ENCODE results near the gene PRG3.

GRCh38 chr11:57419146-57419545 lies 38.2 kb upstream of the PRG3 start:
- TF ChIP-seq ZFX (CRISPR knock-in tag; IDR thresholded peaks at IDR 0.05; ENCODE audit: low read depth) (no peak), ZFP36L2 (CRISPR knock-in tag; IDR thresholded peaks at IDR 0.05) (no peak), FOSL1 (CRISPR knock-in tag; IDR thresholded peaks at IDR 0.05; ENCODE audit: borderline replicate concordance) (no peak), PCBP1 (IDR thresholded peaks at IDR 0.05; ENCODE audit: borderline replicate concordance, low read depth, low read length) (no peak), ATF3 (CRISPR knock-in tag; IDR thresholded peaks at IDR 0.05) (no peak), IRF2 (CRISPR knock-in tag; IDR thresholded peaks at IDR 0.05) (no peak), UBTF (CRISPR knock-in tag; IDR thresholded peaks at IDR 0.05) (no peak), POLR2A (IDR thresholded peaks at IDR 0.05; ENCODE audit: insufficient read depth in 1 of 2, low read depth in 2 of 2, low read length in 2 of 2) (no peak)

Measured in HepG2 (cell line).